GM18870 (cell line): ENCODE data around the gene RPL7L1.

Experiments
- ATAC-seq: cut with Tn5 transposase; IDR thresholded peaks from one replicate; pipeline ENCODE4 v1.9.1; 2021; ENCODE audit warnings: moderate library complexity; ENCODE audit not compliant: unreplicated experiment

Gene RPL7L1

GRCh38 chr6:42928986-42929820, 49.8 kb downstream of the RPL7L1 start, which contains the start of gene CNPY3:
CNPY3 (plus strand) TSS chr6:42929480; CDS start chr6:42929571, 91 bp downstream.
- ATAC-seq, result peak; percentile 68

DNA sequence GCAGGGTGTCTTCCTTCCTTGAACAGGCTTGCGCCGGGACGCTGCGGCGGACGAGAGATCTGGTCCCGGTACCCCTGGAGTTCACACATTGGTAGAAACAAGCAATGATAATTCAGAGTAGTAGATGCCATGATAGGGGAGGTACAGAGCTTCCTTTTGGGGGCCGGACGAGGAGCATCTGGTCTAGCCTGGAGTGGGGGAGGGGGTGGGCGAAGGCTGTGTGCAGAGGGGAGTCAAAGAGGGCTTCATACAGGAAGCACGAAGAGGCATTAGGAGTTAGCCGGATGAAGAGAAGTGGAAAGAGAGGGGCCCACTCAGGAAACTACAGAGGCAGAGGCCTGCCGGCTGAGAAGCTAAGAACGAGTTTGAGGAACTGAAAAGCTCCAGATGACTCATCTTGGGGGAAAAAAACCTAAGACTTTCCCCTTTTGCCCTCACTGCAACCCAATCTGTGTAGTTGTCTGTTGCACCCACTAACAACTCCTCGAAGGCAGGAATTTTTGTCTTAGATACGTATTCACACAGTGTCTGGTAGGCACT, 50.5 kb downstream of the RPL7L1 start:
- ATAC-seq, result peak; percentile 64

DNA sequence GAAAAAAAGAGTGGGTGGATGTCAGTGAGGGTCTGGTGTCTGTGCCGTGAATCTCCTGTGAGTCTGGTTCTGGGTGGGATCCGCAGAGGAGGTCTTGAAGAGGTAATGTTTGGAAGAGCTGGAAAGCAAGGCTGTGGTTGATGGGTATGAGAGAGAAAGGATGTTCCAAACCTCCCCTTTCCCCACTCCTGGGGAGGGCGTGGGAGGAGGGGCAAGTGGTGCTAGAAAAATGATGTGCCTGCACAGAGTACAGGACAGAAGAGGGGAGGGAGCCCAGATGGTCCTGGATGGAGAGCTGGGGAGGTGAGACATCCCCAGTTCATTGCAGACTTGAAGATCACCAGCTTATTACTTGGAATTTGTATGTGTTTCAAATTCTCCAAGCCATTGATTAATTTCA, 53.0 kb downstream of the RPL7L1 start:
- ATAC-seq, result no peak

DNA sequence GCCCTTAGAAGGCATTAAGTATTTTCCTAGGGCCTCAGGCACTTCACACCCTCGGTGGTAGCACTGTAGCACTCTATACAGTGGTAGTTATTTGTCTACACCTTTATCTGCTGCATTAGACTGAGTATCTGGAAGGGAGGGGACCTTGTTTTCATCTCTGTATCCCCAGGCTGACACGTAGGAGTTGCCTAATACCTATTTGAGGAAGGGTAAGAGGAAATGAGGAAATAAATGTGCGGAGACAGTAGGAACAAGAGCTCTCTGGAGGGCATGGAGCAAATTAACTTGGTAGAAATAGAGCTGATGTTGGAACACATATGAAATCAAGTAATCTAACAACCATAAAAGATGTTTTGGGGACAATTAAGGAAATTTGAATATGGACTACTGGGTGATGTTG, 53.8 kb downstream of the RPL7L1 start:
- ATAC-seq, result no peak

DNA sequence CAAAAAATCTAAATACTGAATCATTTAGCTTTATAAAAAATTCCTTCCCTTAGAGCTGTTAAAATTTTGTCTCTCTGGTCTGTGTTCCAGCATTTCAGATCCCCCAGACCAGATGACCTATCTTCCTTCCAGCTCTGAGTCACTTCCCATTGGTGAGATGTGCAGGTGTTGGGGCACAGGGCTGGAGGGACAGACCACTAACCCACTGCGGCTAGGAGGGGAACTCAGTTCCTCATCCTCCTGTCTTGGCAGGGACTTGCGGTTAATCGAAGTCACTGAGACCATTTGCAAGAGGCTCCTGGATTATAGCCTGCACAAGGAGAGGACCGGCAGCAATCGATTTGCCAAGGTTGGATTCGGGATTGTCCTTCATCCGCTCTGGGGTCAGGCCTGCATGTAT, 55.9 kb downstream of the RPL7L1 start:
- ATAC-seq, result no peak

GRCh38 chr6:42936398-42936797, 57.0 kb downstream of the RPL7L1 start:
- ATAC-seq, result no peak

- no peak for ATAC-seq
Measured at GRCh38 chr6:42937548-42938427, 58.4 kb downstream of the RPL7L1 start.

GRCh38 chr6:42938428-42938796, 59.0 kb downstream of the RPL7L1 start:
- ATAC-seq, result no peak

- no peak for ATAC-seq
Measured at GRCh38 chr6:42938987-42939809, 59.8 kb downstream of the RPL7L1 start.
